Kidney epithelial cell (primary cell): ENCODE data around the gene MRNIP. TPM values are rescaled to one million over a fixed set of nuclear protein-coding genes. Genes with fewer than 3 reads are reported as not detected.

Experiments used
- DNase-seq: peaks from one replicate; pipeline ENCODE4 v3.0.0-alpha.2; 2010; ENCODE audit warnings: low read depth
- H3K27me3 ChIP-seq: 2 replicates; pipeline ENCODE4 v1.6.0; 2011; ENCODE audit warnings: low read length; ENCODE audit not compliant: control insufficient read depth, insufficient read depth
- H3K36me3 ChIP-seq: 2 replicates; pipeline ENCODE4 v1.5.1; 2011; ENCODE audit warnings: low read length; ENCODE audit not compliant: control insufficient read depth, insufficient read depth
- H3K4me3 ChIP-seq: 2 replicates; pipeline ENCODE4 v1.5.1; 2011; ENCODE audit warnings: low read depth, mild to moderate bottlenecking, control low read depth, low read length
- CTCF ChIP-seq: IDR thresholded peaks from 2 replicates; pipeline ENCODE4 v1.5.1; 2011; ENCODE audit warnings: mild to moderate bottlenecking, moderate library complexity, low read length, control low read depth, inconsistent platforms; ENCODE audit not compliant: insufficient read depth, poor library complexity, severe bottlenecking
- total RNA-seq: library from RNA; depleted of rRNA; stranded (reverse); fragments of >200 nt; gene quantifications from 2 replicates; pipeline ENCODE4 v1.2.3, GENCODE V29; 2015

The MRNIP gene
- total RNA-seq, 1 donor from 2014 or later, result 25.7 TPM

GRCh38 chr5:179866241-179867078 lies 7.8 kb upstream of the MRNIP start:
- H3K4me3 ChIP-seq, result no peak overlapping the region
- H3K36me3 ChIP-seq, result peaks cover 4% of the 10 kb centered on the region
- TF ChIP-seq CTCF, result no peak
- no peak for DNase-seq
- H3K27me3 ChIP-seq, result no peaks in the 10 kb centered on the region

- TF ChIP-seq CTCF, result no peak
- peaks cover 4% of the 10 kb centered on the region for H3K36me3 ChIP-seq
- H3K27me3 ChIP-seq, result no peaks in the 10 kb centered on the region
- H3K4me3 ChIP-seq, result no peak overlapping the region
- no peak for DNase-seq
Measured at GRCh38 chr5:179865491-179866240, 7.0 kb upstream of the MRNIP start.

- TF ChIP-seq CTCF, result no peak
- peaks cover 2% of the 10 kb centered on the region for H3K36me3 ChIP-seq
- DNase-seq, result no peak
- H3K4me3 ChIP-seq, result no peak overlapping the region
- no peaks in the 10 kb centered on the region for H3K27me3 ChIP-seq
Measured at GRCh38 chr5:179864686-179865085, 6.1 kb upstream of the MRNIP start.

GRCh38 chr5:179863449-179864085 lies 5.0 kb upstream of the MRNIP start:
- Histone ChIP-seq H3K27me3 (no peaks in the 10 kb centered on the region), H3K36me3 (peaks cover 2% of the 10 kb centered on the region), H3K4me3 (no peak overlapping the region)
- TF ChIP-seq CTCF, result no peak
- no peak for DNase-seq

- H3K4me3 ChIP-seq, result no peak overlapping the region
- no peak for TF ChIP-seq CTCF
- DNase-seq, result no peak
- H3K27me3 ChIP-seq, result no peaks in the 10 kb centered on the region
- H3K36me3 ChIP-seq, result peaks cover 2% of the 10 kb centered on the region
Measured at GRCh38 chr5:179862891-179863290, 4.3 kb upstream of the MRNIP start.
